OCI-LY3 (cell line): ENCODE measurements around the gene LILRB3.
A peak's percentile ranks its signal among the peaks of the same experiment; 100 is the strongest.

Source experiments
- H2AFZ ChIP-seq: fragments of 200-600, 300-600 bp; shearing (Covaris generic); 2 replicates; pipeline ENCODE4 v1.6.0; 2014; ENCODE audit warnings: antibody characterized with exemption, low read depth, low read length
- H3K27ac ChIP-seq: fragments of 200-600, 300-600 bp; sonication (generic); 2 replicates; pipeline ENCODE4 v1.5.1; 2014; ENCODE audit warnings: mild to moderate bottlenecking, low read length, moderate library complexity, mixed read lengths
- H3K27me3 ChIP-seq: fragments of 200-600, 300-600 bp; sonication (generic); 2 replicates; pipeline ENCODE4 v1.6.1; 2014; ENCODE audit warnings: low read depth, low read length, mixed read lengths
- H3K36me3 ChIP-seq: fragments of 200-600, 300-600 bp; sonication (generic); replicated peaks from 2 replicates; pipeline ENCODE3; 2014; ENCODE audit warnings: low read depth, low read length, mixed read lengths
- H3K4me1 ChIP-seq: fragments of 300-600, 200-600 bp; sonication (generic); 2 replicates; pipeline ENCODE4 v1.6.1; 2014; ENCODE audit warnings: low read length, mixed read lengths
- H3K4me2 ChIP-seq: fragments of 200-600, 300-600 bp; sonication (generic); 2 replicates; pipeline ENCODE4 v1.6.1; 2014; ENCODE audit warnings: low read length, mixed read lengths
- H3K4me3 ChIP-seq: fragments of 300-600, 200-600 bp; sonication (generic); 2 replicates; pipeline ENCODE4 v1.5.1; 2014; ENCODE audit warnings: antibody characterized with exemption, mild to moderate bottlenecking, low read length, moderate library complexity
- H3K79me2 ChIP-seq: fragments of 300-600, 200-600 bp; shearing (Covaris generic); 2 replicates; pipeline ENCODE4 v1.6.1; 2014; ENCODE audit warnings: mild to moderate bottlenecking, low read length, mixed read lengths
- H3K9ac ChIP-seq: fragments of 300-600, 200-600 bp; shearing (Covaris generic); 2 replicates; pipeline ENCODE4 v1.6.0; 2014; ENCODE audit warnings: mild to moderate bottlenecking, low read length, moderate library complexity
- H3K9me3 ChIP-seq: fragments of 200-600, 300-600 bp; shearing (Covaris generic); 2 replicates; pipeline ENCODE4 v1.6.1; 2014; ENCODE audit warnings: low read length, mixed read lengths; ENCODE audit not compliant: insufficient read depth
- H4K20me1 ChIP-seq: fragments of 200-600, 300-600 bp; sonication (generic); 2 replicates; pipeline ENCODE4 v1.6.1; 2016; ENCODE audit warnings: low read length, mixed read lengths; ENCODE audit not compliant: insufficient read depth
- EZH2phosphoT487 ChIP-seq: fragments of 200-600 bp; shearing (Covaris generic); IDR thresholded peaks from 2 replicates; pipeline ENCODE4 v1.6.1; 2018; ENCODE audit warnings: antibody characterized with exemption, mixed run types, low read depth
- TF ChIP-seq, protein P1 (sequence below): fragments of 200-600, 300-600 bp; sonication (generic); IDR thresholded peaks from 2 replicates; pipeline ENCODE4 v1.5.1; 2014; ENCODE audit warnings: antibody characterized with exemption, low read length, low read depth

LILRB3 gene

DNA sequence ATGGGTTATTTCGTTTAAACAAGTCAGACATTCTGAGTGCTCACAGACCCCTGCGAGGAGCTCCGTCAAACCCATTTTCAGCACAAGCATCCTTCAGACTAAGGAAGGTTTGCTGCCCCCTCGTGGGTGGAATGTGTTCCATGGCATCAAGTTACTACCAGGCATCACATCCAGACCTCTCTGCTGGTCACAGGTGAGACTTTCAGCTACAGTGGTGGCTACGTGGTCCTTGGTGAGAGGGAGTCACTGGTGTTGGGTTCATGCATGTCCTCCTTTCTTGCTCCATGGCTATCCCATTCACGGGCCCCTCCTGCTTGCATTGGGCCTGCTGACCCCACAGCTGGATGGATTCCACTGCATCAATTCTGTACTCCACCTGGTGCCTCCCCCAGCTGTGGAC lies 43.3 kb upstream of the LILRB3 start:
- Histone ChIP-seq H3K9ac (no peak overlapping the region), H3K4me1 (peaks cover 2% of the 10 kb centered on the region), H3K79me2 (no peaks in the 10 kb centered on the region), H3K4me2 (no peak overlapping the region), H4K20me1 (no peaks in the 10 kb centered on the region), H3K27me3 (peaks cover 41% of the 10 kb centered on the region), H3K4me3 (no peak overlapping the region), H3K36me3 (no peaks in the 10 kb centered on the region), H3K9me3 (no peaks in the 10 kb centered on the region), H3K27ac (no peak overlapping the region), H2AFZ (no peak overlapping the region)
- TF ChIP-seq, protein P1, sequence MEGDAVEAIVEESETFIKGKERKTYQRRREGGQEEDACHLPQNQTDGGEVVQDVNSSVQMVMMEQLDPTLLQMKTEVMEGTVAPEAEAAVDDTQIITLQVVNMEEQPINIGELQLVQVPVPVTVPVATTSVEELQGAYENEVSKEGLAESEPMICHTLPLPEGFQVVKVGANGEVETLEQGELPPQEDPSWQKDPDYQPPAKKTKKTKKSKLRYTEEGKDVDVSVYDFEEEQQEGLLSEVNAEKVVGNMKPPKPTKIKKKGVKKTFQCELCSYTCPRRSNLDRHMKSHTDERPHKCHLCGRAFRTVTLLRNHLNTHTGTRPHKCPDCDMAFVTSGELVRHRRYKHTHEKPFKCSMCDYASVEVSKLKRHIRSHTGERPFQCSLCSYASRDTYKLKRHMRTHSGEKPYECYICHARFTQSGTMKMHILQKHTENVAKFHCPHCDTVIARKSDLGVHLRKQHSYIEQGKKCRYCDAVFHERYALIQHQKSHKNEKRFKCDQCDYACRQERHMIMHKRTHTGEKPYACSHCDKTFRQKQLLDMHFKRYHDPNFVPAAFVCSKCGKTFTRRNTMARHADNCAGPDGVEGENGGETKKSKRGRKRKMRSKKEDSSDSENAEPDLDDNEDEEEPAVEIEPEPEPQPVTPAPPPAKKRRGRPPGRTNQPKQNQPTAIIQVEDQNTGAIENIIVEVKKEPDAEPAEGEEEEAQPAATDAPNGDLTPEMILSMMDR = peak; percentile 90
- TF ChIP-seq EZH2phosphoT487 = no peak

GRCh38 chr19:54262470-54262869 lies 39.7 kb upstream of the LILRB3 start:
- no peaks in the 10 kb centered on the region for H3K9me3 ChIP-seq
- H3K4me2 ChIP-seq = no peak overlapping the region
- H3K4me1 ChIP-seq = no peaks in the 10 kb centered on the region
- TF ChIP-seq EZH2phosphoT487 = no peak
- H3K9ac ChIP-seq = no peak overlapping the region
- H2AFZ ChIP-seq = no peak overlapping the region
- H3K4me3 ChIP-seq = no peak overlapping the region
- H3K27me3 ChIP-seq = peaks cover 33% of the 10 kb centered on the region
- no peaks in the 10 kb centered on the region for H3K79me2 ChIP-seq
- H3K36me3 ChIP-seq = no peaks in the 10 kb centered on the region
- H4K20me1 ChIP-seq = no peaks in the 10 kb centered on the region
- H3K27ac ChIP-seq = no peak overlapping the region

DNA sequence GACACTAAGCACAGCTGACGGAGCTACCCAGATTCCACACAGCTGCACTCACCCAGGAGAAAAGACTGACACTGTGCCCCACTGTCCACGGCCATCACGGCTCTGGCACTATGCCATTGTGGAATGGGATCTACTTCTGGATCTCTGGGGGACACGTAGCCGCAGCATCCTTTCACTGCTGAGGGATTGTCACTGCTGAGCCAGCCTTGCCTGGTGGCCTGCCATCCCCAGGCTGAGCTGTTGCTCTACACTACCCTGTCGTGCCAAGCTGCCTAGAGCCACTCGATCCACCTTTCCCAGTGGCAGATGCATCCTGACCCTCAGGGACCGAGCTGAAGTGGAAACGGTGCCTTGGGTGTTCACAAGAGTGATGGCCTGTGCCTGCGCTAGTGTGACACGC lies 39.3 kb upstream of the LILRB3 start:
- Histone ChIP-seq H3K4me3 (no peak overlapping the region), H3K4me2 (no peak overlapping the region), H3K9me3 (no peaks in the 10 kb centered on the region), H3K36me3 (no peaks in the 10 kb centered on the region), H3K27ac (no peak overlapping the region), H4K20me1 (no peaks in the 10 kb centered on the region), H2AFZ (no peak overlapping the region), H3K4me1 (no peaks in the 10 kb centered on the region), H3K27me3 (peaks cover 35% of the 10 kb centered on the region), H3K9ac (no peak overlapping the region), H3K79me2 (no peaks in the 10 kb centered on the region)
- TF ChIP-seq, protein P1 = no peak
- TF ChIP-seq EZH2phosphoT487 = no peak

DNA sequence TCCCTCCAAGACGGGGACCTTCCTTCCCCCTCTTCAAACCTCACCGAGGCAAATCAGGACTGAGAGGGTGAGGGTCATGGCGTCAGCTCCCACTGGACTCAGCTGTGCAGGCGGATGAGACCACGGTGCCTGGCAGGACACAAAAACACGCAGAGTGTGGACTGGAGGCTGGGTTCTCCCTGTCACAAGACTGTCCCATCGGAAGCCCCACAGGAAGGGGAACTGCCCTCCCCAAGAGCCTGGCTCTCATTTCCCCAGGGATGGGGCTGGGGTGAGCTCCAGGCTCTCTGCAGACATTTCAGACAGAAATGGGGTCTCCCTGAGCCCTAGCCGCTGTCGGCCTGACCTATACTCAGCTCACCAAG lies 34.3 kb upstream of the LILRB3 start, which contains the start of gene LILRB5:
Gene LILRB5 (minus strand): TSS at position 158 of the 365 bp plus-strand sequence. CDS start 80 bp downstream, at position 78.
- H3K4me2 ChIP-seq = no peak within 1 kb of the TSS
- H3K79me2 ChIP-seq = no peaks in the 10 kb centered on the region
- H3K27me3 ChIP-seq = peaks cover 59% of the 10 kb centered on the region
- no peaks in the 10 kb centered on the region for H3K9me3 ChIP-seq
- TF ChIP-seq, protein P1 = no peak
- TF ChIP-seq EZH2phosphoT487 = no peak
- H3K36me3 ChIP-seq = no peaks in the 10 kb centered on the region
- H3K9ac ChIP-seq = no peak within 1 kb of the TSS
- 0 out of 2 replicates have a peak, but pooled peaks cover 4% of the 10 kb centered on the region for H3K4me1 ChIP-seq
- no peak within 1 kb of the TSS for H2AFZ ChIP-seq
- H3K27ac ChIP-seq = no peak within 1 kb of the TSS
- no peak within 1 kb of the TSS for H3K4me3 ChIP-seq
- no peaks in the 10 kb centered on the region for H4K20me1 ChIP-seq
